Testis (tissue), 3 donors: ENCODE data around the gene TBXAS1. TPM values are rescaled to one million over a fixed set of nuclear protein-coding genes. Genes with fewer than 3 reads are reported as not detected.

Experiments
- DNase-seq: peaks from one replicate; pipeline ENCODE4 v3.0.0-alpha.2; 2019
- H3K27ac ChIP-seq, 2 donors: fragments of 200-600 bp; sonication (generic); one replicate each; pipeline ENCODE4 v1.5.1; 2019
- H3K27me3 ChIP-seq: fragments of 200-600 bp; sonication (generic); one replicate; pipeline ENCODE4 v1.5.1; 2019
- H3K36me3 ChIP-seq: fragments of 200-600 bp; sonication (generic); one replicate; pipeline ENCODE4 v1.5.1; 2017; ENCODE audit warnings: low read depth; ENCODE audit errors: missing control alignments
- H3K4me1 ChIP-seq: fragments of 200-600 bp; sonication (generic); one replicate; pipeline ENCODE4 v1.5.1; 2019
- H3K4me3 ChIP-seq, 2 donors: fragments of 200-600 bp; sonication (generic); one replicate each; pipeline ENCODE4 v1.5.1; 2017 to 2019
- H3K9me3 ChIP-seq: fragments of 200-600 bp; sonication (generic); one replicate; pipeline ENCODE4 v1.5.1; 2017
- CTCF ChIP-seq, 3 experiments: fragments of 450-650 bp in 2 of 3; fragments of 200-600 bp in 1 of 3; sonication (generic) in 1 of 3; IDR thresholded peaks; one replicate each; pipeline ENCODE4 v1.5.1; 2016 to 2019; ENCODE audit warnings: antibody characterized with exemption in 3 of 3, mild to moderate bottlenecking in 2 of 3, moderate library complexity in 1 of 3
- POLR2A ChIP-seq: fragments of 450-650 bp; IDR thresholded peaks from one replicate; pipeline ENCODE4 v1.6.1; 2017; ENCODE audit warnings: antibody characterized with exemption, mild to moderate bottlenecking, moderate library complexity
- WGBS, 2 donors: methylation state at CpG; one replicate each; pipeline ENCODE4 v1.1.5; 2018; 5-methylcytosine and 5-hydroxymethylcytosine counted together
- intact Hi-C: fragments of 100-400 bp; cut with DNase I; formaldehyde crosslinking; loops from one replicate; pipeline ENCODE4 v1.15.1; 2023; ENCODE audit warnings: low total_unique reads
- polyA plus RNA-seq: library from polyadenylated mRNA; stranded (reverse); fragments of 350-450 nt; fragmentation: Illumina TruSeq; extraction: RNeasy Lipid Tissue Mini Kit (QIAGEN cat#74804); gene quantifications from one replicate; pipeline ENCODE4 v1.2.3, GENCODE V29; 2014; ENCODE audit warnings: low read depth, low replicate concordance; ENCODE audit not compliant: insufficient read depth
- total RNA-seq, 2 donors: library from RNA; depleted of rRNA; stranded (reverse); fragments of >200 nt; gene quantifications; one replicate each; pipeline ENCODE4 v1.2.3, GENCODE V29; 2016

TBXAS1 gene
- total and polyA plus RNA-seq, 3 donors from 2014 or later: 4.9 to 5.7 (median 5.2) TPM

- WGBS, 2 donors: 87 to 93% methylated on average over 6 of the region's 6 CpGs
Measured at GRCh38 chr7:139813151-139813550, 15.9 kb upstream of the TBXAS1 start.

GRCh38 chr7:139813689-139814088, 15.4 kb upstream of the TBXAS1 start:
- no peaks in the 10 kb centered on the region for H3K27me3 ChIP-seq
- intact Hi-C loops: no loop called here
- WGBS, 2 donors: 84 to 100% methylated on average over 2 of the region's 2 CpGs

More at GRCh38 chr7:139813151-139813550, 15.9 kb upstream of the TBXAS1 start:
- H3K27ac ChIP-seq: no peak overlapping the region
- no peaks in the 10 kb centered on the region for H3K4me1 ChIP-seq
- no peak for DNase-seq
- intact Hi-C loops: no loop called here
- no peaks in the 10 kb centered on the region for H3K36me3 ChIP-seq
- no peaks in the 10 kb centered on the region for H3K9me3 ChIP-seq
- no peak overlapping the region for H3K4me3 ChIP-seq
- TF ChIP-seq POLR2A (no peak), CTCF (IDR thresholded peaks at IDR 0.05) (no peak)
- H3K27me3 ChIP-seq: no peaks in the 10 kb centered on the region

GRCh38 chr7:139817249-139817648, 11.8 kb upstream of the TBXAS1 start:
- Histone ChIP-seq H3K4me1 (no peaks in the 10 kb centered on the region), H3K27ac (no peak overlapping the region), H3K9me3 (no peaks in the 10 kb centered on the region), H3K27me3 (no peaks in the 10 kb centered on the region), H3K36me3 (no peaks in the 10 kb centered on the region), H3K4me3 (no peak overlapping the region)
- 83 to 84% methylated on average over 10 of the region's 10 CpGs for WGBS, 2 donors
- intact Hi-C loops: no loop called here
- TF ChIP-seq POLR2A: no peak
- TF ChIP-seq CTCF (IDR thresholded peaks at IDR 0.05): no peak
- no peak for DNase-seq

More at GRCh38 chr7:139813689-139814088, 15.4 kb upstream of the TBXAS1 start:
- no peak overlapping the region for H3K27ac ChIP-seq
- H3K4me3 ChIP-seq: no peak overlapping the region
- no peak for TF ChIP-seq CTCF (IDR thresholded peaks at IDR 0.05)
- no peak for TF ChIP-seq POLR2A
- DNase-seq: no peak
- H3K9me3 ChIP-seq: no peaks in the 10 kb centered on the region
- H3K4me1 ChIP-seq: no peaks in the 10 kb centered on the region
- no peaks in the 10 kb centered on the region for H3K36me3 ChIP-seq

GRCh38 chr7:139820089-139820488, 9.0 kb upstream of the TBXAS1 start:
- Histone ChIP-seq H3K4me1 (no peaks in the 10 kb centered on the region), H3K9me3 (no peaks in the 10 kb centered on the region), H3K27me3 (no peaks in the 10 kb centered on the region), H3K4me3 (no peak overlapping the region), H3K27ac (no peak overlapping the region), H3K36me3 (no peaks in the 10 kb centered on the region)
- WGBS, 2 donors: 83 to 96% methylated on average over 4 of the region's 4 CpGs
- intact Hi-C loops: no loop called here
- DNase-seq: no peak
- no peak for TF ChIP-seq CTCF (IDR thresholded peaks at IDR 0.05)
- no peak for TF ChIP-seq POLR2A

- H3K27ac ChIP-seq: no peak overlapping the region
- no peaks in the 10 kb centered on the region for H3K36me3 ChIP-seq
- TF ChIP-seq CTCF (IDR thresholded peaks at IDR 0.05): no peak
- TF ChIP-seq POLR2A: no peak
- no peak for DNase-seq
- no peaks in the 10 kb centered on the region for H3K9me3 ChIP-seq
- H3K27me3 ChIP-seq: no peaks in the 10 kb centered on the region
- no peaks in the 10 kb centered on the region for H3K4me1 ChIP-seq
- no peak overlapping the region for H3K4me3 ChIP-seq
- intact Hi-C loops: no loop called here
- 74 to 79% methylated on average over 14 of the region's 14 CpGs for WGBS, 2 donors
Measured at GRCh38 chr7:139821349-139822105, 7.5 kb upstream of the TBXAS1 start.
